K562 (cell line): ENCODE data around the gene KCND1. TPM values are rescaled to one million over a fixed set of nuclear protein-coding genes. Genes with fewer than 3 reads are reported as not detected.
A peak's percentile ranks its signal among the peaks of the same experiment; 100 is the strongest.

Experiments
- CHD4 ChIP-seq: fragments of 200-600 bp; sonication (generic); IDR thresholded peaks from 3 replicates; pipeline ENCODE4 v1.6.1; 2012; ENCODE audit warnings: low read depth, mild to moderate bottlenecking, mixed read lengths, low read length, inconsistent platforms; ENCODE audit not compliant: insufficient read depth, insufficient replicate concordance, poor library complexity, severe bottlenecking
- KDM2B ChIP-seq: fragments of 250-450 bp; sonication (Bioruptor Pico); IDR thresholded peaks from 2 replicates; pipeline ENCODE4 v1.8.0; 2021; ENCODE audit warnings: mild to moderate bottlenecking, moderate library complexity
- NR3C1 ChIP-seq: sonication (generic); formaldehyde crosslinking; IDR thresholded peaks from 2 replicates; pipeline ENCODE4 v1.8.1; 2022; ENCODE audit warnings: missing genetic modification reagents
- RBM15 ChIP-seq: fragments of 200-400 bp; formaldehyde crosslinking; IDR thresholded peaks from 2 replicates; pipeline ENCODE4 v1.6.1; 2018; ENCODE audit warnings: mild to moderate bottlenecking, low read length, moderate library complexity; ENCODE audit not compliant: insufficient read depth
- SP1 ChIP-seq: sonication (generic); formaldehyde crosslinking; IDR thresholded peaks from 2 replicates; pipeline ENCODE4 v1.8.1; 2022; ENCODE audit warnings: mild to moderate bottlenecking, missing genetic modification reagents
- TARDBP ChIP-seq: fragments of 450-650 bp; IDR thresholded peaks from 2 replicates; pipeline ENCODE4 v1.6.1; 2016
- ZNF282 ChIP-seq: sonication (generic); formaldehyde crosslinking; IDR thresholded peaks from 2 replicates; pipeline ENCODE4 v1.8.1; 2023; ENCODE audit warnings: missing genetic modification reagents
- ZNF41 ChIP-seq: fragments of 250-450 bp; sonication (Bioruptor Pico); conservative IDR thresholded peaks from 2 replicates; pipeline ENCODE4 v1.4.0; 2020; ENCODE audit warnings: mild to moderate bottlenecking
- polyA plus RNA-seq, 8 experiments: library from polyadenylated mRNA; depleted of rRNA in 4 of 8; stranded (reverse) in 5 of 8; unstranded in 3 of 8; fragments of >200 nt; fragmentation: Nextera tagmentation in 2 of 8; fragmentation: Illumina TruSeq in 1 of 8; extraction: Ambion mirVana in 2 of 8; extraction: Trizol in 1 of 8; gene quantifications; 2 replicates each; pipeline versions ENCODE4 v1.2.1 to v1.2.3, GENCODE V29; 2011 to 2014; ENCODE audit warnings: inconsistent platforms in 1 of 8, missing spikeins in 1 of 8
- total RNA-seq, 7 experiments: library from RNA; depleted of rRNA in 6 of 7; stranded (reverse); fragments of >200 nt in 6 of 7; fragmentation: Illumina TruSeq in 2 of 7; extraction: Trizol in 2 of 7; gene quantifications; 2 replicates each; pipeline versions ENCODE4 v1.2.1 to v1.2.3, GENCODE V29; 2011 to 2021; ENCODE audit warnings: low replicate concordance in 1 of 7
- TF ChIP-seq, protein P1 (sequence below), 2 experiments: fragments of 450-650 bp in 1 of 2; sonication (generic) in 1 of 2; formaldehyde crosslinking in 1 of 2; IDR thresholded peaks; 2 replicates each; pipeline versions ENCODE4 v1.7.1 to v1.9.0; 2016 to 2022; ENCODE audit warnings: inconsistent platforms in 1 of 2, mild to moderate bottlenecking in 1 of 2, missing genetic modification reagents in 1 of 2
- TF ChIP-seq, protein P2 (sequence below): sonication (generic); formaldehyde crosslinking; IDR thresholded peaks from 2 replicates; pipeline ENCODE4 v1.8.0; 2022; ENCODE audit warnings: mild to moderate bottlenecking, missing genetic modification reagents, borderline replicate concordance
- TF ChIP-seq, protein P3 (sequence below), 2 experiments: IDR thresholded peaks; 2 replicates each; pipeline ENCODE4 v1.6.1; 2012; ENCODE audit warnings: improper control_type of control experiment in 2 of 2, low read depth in 2 of 2, low read length in 2 of 2, borderline replicate concordance in 1 of 2
- TF ChIP-seq, protein P4 (sequence below): sonication (generic); formaldehyde crosslinking; IDR thresholded peaks from 2 replicates; pipeline ENCODE4 v1.8.0; 2022; ENCODE audit warnings: mild to moderate bottlenecking, missing genetic modification reagents

Gene KCND1
- total and polyA plus RNA-seq, 9 of the 15 experiments (the other 6 are each of a cell fraction or from before 2014, with no cell fraction given): 0.06 to 0.83 (median 0.39) TPM; not detected in 1

DNA sequence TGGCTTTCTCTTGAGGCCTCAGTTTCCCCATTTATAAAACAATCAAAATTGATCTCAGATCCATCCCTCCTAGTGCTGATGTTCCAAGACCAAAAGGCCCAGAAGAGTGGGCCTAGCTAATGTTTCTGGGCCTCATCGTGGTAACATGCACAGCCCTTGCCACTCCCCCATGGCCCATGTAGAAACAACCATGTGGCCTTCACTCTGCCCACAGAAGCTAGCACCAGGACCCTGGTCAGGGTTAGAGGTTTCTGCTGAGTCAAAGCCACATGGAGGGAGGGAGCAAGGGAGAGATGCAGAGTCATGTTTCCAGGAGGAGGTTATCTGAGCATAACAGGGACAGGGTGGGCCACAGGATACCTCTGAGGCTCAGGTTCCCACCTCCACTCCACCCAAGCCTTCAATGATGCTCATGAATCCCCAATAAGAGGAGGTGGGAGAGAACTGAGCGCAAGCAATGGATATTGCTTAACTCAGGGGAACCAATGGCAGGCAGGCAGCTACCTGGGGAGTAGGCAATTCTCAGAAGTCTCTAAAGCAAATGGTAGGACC is 31.2 kb downstream of the KCND1 start (continued):
- TF ChIP-seq, protein P1, sequence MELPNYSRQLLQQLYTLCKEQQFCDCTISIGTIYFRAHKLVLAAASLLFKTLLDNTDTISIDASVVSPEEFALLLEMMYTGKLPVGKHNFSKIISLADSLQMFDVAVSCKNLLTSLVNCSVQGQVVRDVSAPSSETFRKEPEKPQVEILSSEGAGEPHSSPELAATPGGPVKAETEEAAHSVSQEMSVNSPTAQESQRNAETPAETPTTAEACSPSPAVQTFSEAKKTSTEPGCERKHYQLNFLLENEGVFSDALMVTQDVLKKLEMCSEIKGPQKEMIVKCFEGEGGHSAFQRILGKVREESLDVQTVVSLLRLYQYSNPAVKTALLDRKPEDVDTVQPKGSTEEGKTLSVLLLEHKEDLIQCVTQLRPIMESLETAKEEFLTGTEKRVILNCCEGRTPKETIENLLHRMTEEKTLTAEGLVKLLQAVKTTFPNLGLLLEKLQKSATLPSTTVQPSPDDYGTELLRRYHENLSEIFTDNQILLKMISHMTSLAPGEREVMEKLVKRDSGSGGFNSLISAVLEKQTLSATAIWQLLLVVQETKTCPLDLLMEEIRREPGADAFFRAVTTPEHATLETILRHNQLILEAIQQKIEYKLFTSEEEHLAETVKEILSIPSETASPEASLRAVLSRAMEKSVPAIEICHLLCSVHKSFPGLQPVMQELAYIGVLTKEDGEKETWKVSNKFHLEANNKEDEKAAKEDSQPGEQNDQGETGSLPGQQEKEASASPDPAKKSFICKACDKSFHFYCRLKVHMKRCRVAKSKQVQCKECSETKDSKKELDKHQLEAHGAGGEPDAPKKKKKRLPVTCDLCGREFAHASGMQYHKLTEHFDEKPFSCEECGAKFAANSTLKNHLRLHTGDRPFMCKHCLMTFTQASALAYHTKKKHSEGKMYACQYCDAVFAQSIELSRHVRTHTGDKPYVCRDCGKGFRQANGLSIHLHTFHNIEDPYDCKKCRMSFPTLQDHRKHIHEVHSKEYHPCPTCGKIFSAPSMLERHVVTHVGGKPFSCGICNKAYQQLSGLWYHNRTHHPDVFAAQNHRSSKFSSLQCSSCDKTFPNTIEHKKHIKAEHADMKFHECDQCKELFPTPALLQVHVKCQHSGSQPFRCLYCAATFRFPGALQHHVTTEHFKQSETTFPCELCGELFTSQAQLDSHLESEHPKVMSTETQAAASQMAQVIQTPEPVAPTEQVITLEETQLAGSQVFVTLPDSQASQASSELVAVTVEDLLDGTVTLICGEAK (IDR thresholded peaks at IDR 0.05): no peak
- TF ChIP-seq, protein P1 (CRISPR knock-in tag; IDR thresholded peaks at IDR 0.05): no peak
- TF ChIP-seq NR3C1 (CRISPR knock-in tag) (no peak), SP1 (no peak), KDM2B (CRISPR knock-in tag) (no peak), RBM15 (no peak), CHD4 (no peak), ZNF41 (no peak), TARDBP (no peak), ZNF282 (no peak)
- TF ChIP-seq, protein P2, sequence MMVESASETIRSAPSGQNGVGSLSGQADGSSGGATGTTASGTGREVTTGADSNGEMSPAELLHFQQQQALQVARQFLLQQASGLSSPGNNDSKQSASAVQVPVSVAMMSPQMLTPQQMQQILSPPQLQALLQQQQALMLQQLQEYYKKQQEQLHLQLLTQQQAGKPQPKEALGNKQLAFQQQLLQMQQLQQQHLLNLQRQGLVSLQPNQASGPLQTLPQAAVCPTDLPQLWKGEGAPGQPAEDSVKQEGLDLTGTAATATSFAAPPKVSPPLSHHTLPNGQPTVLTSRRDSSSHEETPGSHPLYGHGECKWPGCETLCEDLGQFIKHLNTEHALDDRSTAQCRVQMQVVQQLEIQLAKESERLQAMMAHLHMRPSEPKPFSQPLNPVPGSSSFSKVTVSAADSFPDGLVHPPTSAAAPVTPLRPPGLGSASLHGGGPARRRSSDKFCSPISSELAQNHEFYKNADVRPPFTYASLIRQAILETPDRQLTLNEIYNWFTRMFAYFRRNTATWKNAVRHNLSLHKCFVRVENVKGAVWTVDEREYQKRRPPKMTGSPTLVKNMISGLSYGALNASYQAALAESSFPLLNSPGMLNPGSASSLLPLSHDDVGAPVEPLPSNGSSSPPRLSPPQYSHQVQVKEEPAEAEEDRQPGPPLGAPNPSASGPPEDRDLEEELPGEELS (CRISPR knock-in tag): no peak
- TF ChIP-seq, protein P3, sequence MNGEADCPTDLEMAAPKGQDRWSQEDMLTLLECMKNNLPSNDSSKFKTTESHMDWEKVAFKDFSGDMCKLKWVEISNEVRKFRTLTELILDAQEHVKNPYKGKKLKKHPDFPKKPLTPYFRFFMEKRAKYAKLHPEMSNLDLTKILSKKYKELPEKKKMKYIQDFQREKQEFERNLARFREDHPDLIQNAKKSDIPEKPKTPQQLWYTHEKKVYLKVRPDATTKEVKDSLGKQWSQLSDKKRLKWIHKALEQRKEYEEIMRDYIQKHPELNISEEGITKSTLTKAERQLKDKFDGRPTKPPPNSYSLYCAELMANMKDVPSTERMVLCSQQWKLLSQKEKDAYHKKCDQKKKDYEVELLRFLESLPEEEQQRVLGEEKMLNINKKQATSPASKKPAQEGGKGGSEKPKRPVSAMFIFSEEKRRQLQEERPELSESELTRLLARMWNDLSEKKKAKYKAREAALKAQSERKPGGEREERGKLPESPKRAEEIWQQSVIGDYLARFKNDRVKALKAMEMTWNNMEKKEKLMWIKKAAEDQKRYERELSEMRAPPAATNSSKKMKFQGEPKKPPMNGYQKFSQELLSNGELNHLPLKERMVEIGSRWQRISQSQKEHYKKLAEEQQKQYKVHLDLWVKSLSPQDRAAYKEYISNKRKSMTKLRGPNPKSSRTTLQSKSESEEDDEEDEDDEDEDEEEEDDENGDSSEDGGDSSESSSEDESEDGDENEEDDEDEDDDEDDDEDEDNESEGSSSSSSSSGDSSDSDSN (IDR thresholded peaks at IDR 0.05; ENCODE audit: borderline replicate concordance in 1 of 2, low read depth in 2 of 2, low read length in 2 of 2): 0 out of 4 replicates have a peak, but pooled peaks of 1 of the 2 experiments have one; percentile 23
- TF ChIP-seq, protein P4, sequence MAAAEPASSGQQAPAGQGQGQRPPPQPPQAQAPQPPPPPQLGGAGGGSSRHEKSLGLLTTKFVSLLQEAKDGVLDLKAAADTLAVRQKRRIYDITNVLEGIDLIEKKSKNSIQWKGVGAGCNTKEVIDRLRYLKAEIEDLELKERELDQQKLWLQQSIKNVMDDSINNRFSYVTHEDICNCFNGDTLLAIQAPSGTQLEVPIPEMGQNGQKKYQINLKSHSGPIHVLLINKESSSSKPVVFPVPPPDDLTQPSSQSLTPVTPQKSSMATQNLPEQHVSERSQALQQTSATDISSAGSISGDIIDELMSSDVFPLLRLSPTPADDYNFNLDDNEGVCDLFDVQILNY (CRISPR knock-in tag): no peak
